Left ventricle myocardium inferior (tissue), 1 donor: ENCODE data around the gene DNER. TPM values are rescaled to one million over a fixed set of nuclear protein-coding genes. Genes with fewer than 3 reads are reported as not detected.
"Not testable (repeated sequence)": the region's sequence is repeated elsewhere in the genome, so short reads cannot be mapped to it uniquely, and the experiment has no call there.

Experiments
- DNase-seq: peaks from one replicate; pipeline ENCODE4 v3.0.0-alpha.2; 2020
- H3K27ac ChIP-seq: fragments of 200-600 bp; replicated peaks from 2 replicates; pipeline ENCODE4 v1.8.0; 2021
- H3K27me3 ChIP-seq: fragments of 200-600 bp; 2 replicates; pipeline ENCODE4 v1.8.0; 2021; ENCODE audit warnings: low read depth
- H3K36me3 ChIP-seq: fragments of 200-600 bp; 2 replicates; pipeline ENCODE4 v1.8.0; 2021
- H3K4me1 ChIP-seq: fragments of 200-600 bp; 2 replicates; pipeline ENCODE4 v1.8.0; 2021
- H3K4me3 ChIP-seq: fragments of 200-600 bp; 2 replicates; pipeline ENCODE4 v1.8.0; 2021; ENCODE audit warnings: mild to moderate bottlenecking, moderate library complexity
- H3K9me3 ChIP-seq: fragments of 200-600 bp; replicated peaks from 2 replicates; pipeline ENCODE4 v1.8.0; 2021
- CTCF ChIP-seq: fragments of 200-600 bp; IDR thresholded peaks from 2 replicates; pipeline ENCODE4 v1.8.0; 2021; ENCODE audit warnings: antibody characterized with exemption, mild to moderate bottlenecking, borderline replicate concordance
- intact Hi-C: fragments of 100-400 bp; cut with micrococcal nuclease; formaldehyde crosslinking; loops from one replicate; pipeline ENCODE4 v1.11.0; 2022
- total RNA-seq: library from RNA; stranded (reverse); fragmentation: NEBNext Ultra II Directional; extraction: Animal tissue kit (Norgen Biotek cat#: 25700); gene quantifications from one replicate; pipeline ENCODE4 v1.2.1, GENCODE V29; 2021
- donor health status: DM: no; HTN: yes; CAD: no; lungs with severe emphysema.

Gene DNER
- total RNA-seq, 1 donor from 2014 or later, result 2.3 TPM

GRCh38 chr2:229620289-229620688 is 94.1 kb downstream of the DNER start:
- Histone ChIP-seq H3K4me1 (no peaks in the 10 kb centered on the region), H3K36me3 (no peaks in the 10 kb centered on the region), H3K27ac (no peak overlapping the region), H3K9me3 (no peaks in the 10 kb centered on the region), H3K27me3 (peaks cover 10% of the 10 kb centered on the region), H3K4me3 (no peak overlapping the region)
- intact Hi-C loops, result no loop called here
- no peak for TF ChIP-seq CTCF
- DNase-seq, result no peak

GRCh38 chr2:229616433-229616832 is 97.9 kb downstream of the DNER start:
- Histone ChIP-seq H3K27ac (no peak overlapping the region), H3K27me3 (peaks cover 2% of the 10 kb centered on the region), H3K4me3 (no peak overlapping the region), H3K4me1 (no peaks in the 10 kb centered on the region), H3K9me3 (no peaks in the 10 kb centered on the region), H3K36me3 (no peaks in the 10 kb centered on the region)
- DNase-seq, result no peak
- intact Hi-C loops, result no loop called here
- TF ChIP-seq CTCF, result no peak

- H3K9me3 ChIP-seq, H3K27me3 ChIP-seq, DNase-seq, H3K36me3 ChIP-seq, H3K4me1 ChIP-seq, H3K4me3 ChIP-seq, intact Hi-C loops, H3K27ac ChIP-seq: not testable (repeated sequence)
Observed at GRCh38 chr2:229614021-229614420, 100.3 kb downstream of the DNER start.

- H3K27me3 ChIP-seq, result no peaks in the 10 kb centered on the region
- intact Hi-C loops, result no loop called here
- no peak for TF ChIP-seq CTCF
- DNase-seq, result no peak
- H3K36me3 ChIP-seq, result no peaks in the 10 kb centered on the region
- H3K9me3 ChIP-seq, result no peaks in the 10 kb centered on the region
- H3K4me3 ChIP-seq, result no peak overlapping the region
- no peaks in the 10 kb centered on the region for H3K4me1 ChIP-seq
- no peak overlapping the region for H3K27ac ChIP-seq
Observed at GRCh38 chr2:229612384-229612971, 101.9 kb downstream of the DNER start.

GRCh38 chr2:229611360-229611759 is 103.0 kb downstream of the DNER start:
- H3K9me3 ChIP-seq, result no peaks in the 10 kb centered on the region
- H3K4me3 ChIP-seq, result no peak overlapping the region
- DNase-seq, result no peak
- H3K36me3 ChIP-seq, result no peaks in the 10 kb centered on the region
- intact Hi-C loops, result no loop called here
- no peak overlapping the region for H3K27ac ChIP-seq
- no peaks in the 10 kb centered on the region for H3K4me1 ChIP-seq
- TF ChIP-seq CTCF, result no peak
- H3K27me3 ChIP-seq, result no peaks in the 10 kb centered on the region

GRCh38 chr2:229610872-229611271 is 103.5 kb downstream of the DNER start:
- Histone ChIP-seq H3K9me3 (no peaks in the 10 kb centered on the region), H3K4me3 (no peak overlapping the region), H3K27me3 (no peaks in the 10 kb centered on the region), H3K36me3 (no peaks in the 10 kb centered on the region), H3K4me1 (no peaks in the 10 kb centered on the region), H3K27ac (no peak overlapping the region)
- DNase-seq, result no peak
- intact Hi-C loops, result no loop called here
- no peak for TF ChIP-seq CTCF
